GM12801 (cell line): ENCODE measurements around the gene KCNH8.

ENCODE experiments used
- CTCF ChIP-seq: IDR thresholded peaks from one replicate; pipeline ENCODE4 v1.5.1; 2011; ENCODE audit warnings: control low read depth; ENCODE audit not compliant: insufficient read length; ENCODE audit errors: extremely low read depth

The KCNH8 gene

GRCh38 chr3:19446687-19447086 is 298.4 kb downstream of the KCNH8 start:
- TF ChIP-seq CTCF: no peak

- TF ChIP-seq CTCF: no peak
Measured at GRCh38 chr3:19455546-19455945, 307.2 kb downstream of the KCNH8 start.

- no peak for TF ChIP-seq CTCF
Measured at GRCh38 chr3:19456738-19457137, 308.4 kb downstream of the KCNH8 start.

- TF ChIP-seq CTCF: no peak
Measured at GRCh38 chr3:19457449-19457848, 309.1 kb downstream of the KCNH8 start.

GRCh38 chr3:19467761-19468160 is 319.5 kb downstream of the KCNH8 start:
- no peak for TF ChIP-seq CTCF

- no peak for TF ChIP-seq CTCF
Measured at GRCh38 chr3:19471138-19471537, 322.8 kb downstream of the KCNH8 start.

- TF ChIP-seq CTCF: no peak
Measured at GRCh38 chr3:19473971-19474580, 325.8 kb downstream of the KCNH8 start.
